GM12878 (cell line): ENCODE measurements around the gene SLX4IP. TPM values are rescaled to one million over a fixed set of nuclear protein-coding genes. Genes with fewer than 3 reads are reported as not detected.

ENCODE experiments used
- BCL3 ChIP-seq: IDR thresholded peaks from 2 replicates; pipeline ENCODE4 v1.6.1; 2011; ENCODE audit warnings: borderline replicate concordance, low read depth, mild to moderate bottlenecking, moderate library complexity, low read length; ENCODE audit not compliant: insufficient read depth, poor library complexity, severe bottlenecking
- ESRRA ChIP-seq: IDR thresholded peaks from 2 replicates; pipeline ENCODE4 v1.6.1; 2012; ENCODE audit warnings: mild to moderate bottlenecking, low read length, improper control_type of control experiment
- MEF2A ChIP-seq: IDR thresholded peaks from 2 replicates; pipeline ENCODE4 v1.6.1; 2011; ENCODE audit warnings: low read depth, mild to moderate bottlenecking, low read length, moderate library complexity; ENCODE audit not compliant: insufficient read depth
- MLLT1 ChIP-seq: fragments of 450-650 bp; IDR thresholded peaks from 2 replicates; pipeline ENCODE4 v1.6.1; 2016; ENCODE audit warnings: mild to moderate bottlenecking
- NR2C2 ChIP-seq: IDR thresholded peaks from 2 replicates; pipeline ENCODE4 v1.6.1; 2011; ENCODE audit warnings: borderline replicate concordance, low read depth; ENCODE audit not compliant: control insufficient read depth, insufficient read length
- PAX8 ChIP-seq: fragments of 450-650 bp; IDR thresholded peaks from 2 replicates; pipeline ENCODE4 v1.6.1; 2017; ENCODE audit warnings: mild to moderate bottlenecking, moderate library complexity
- ZNF24 ChIP-seq: fragments of 450-650 bp; IDR thresholded peaks from 2 replicates; pipeline ENCODE4 v1.6.1; 2017; ENCODE audit warnings: antibody characterized with exemption, mild to moderate bottlenecking
- polyA plus RNA-seq, 11 experiments: library from polyadenylated mRNA; depleted of rRNA in 4 of 11; unstranded in 6 of 11; stranded (reverse) in 5 of 11; fragments of >200 nt; fragmentation: Nextera tagmentation in 4 of 11; fragmentation: Illumina TruSeq in 1 of 11; extraction: Ambion mirVana in 4 of 11; extraction: Trizol in 1 of 11; gene quantifications; 1 replicate in 1 of 11; 2 replicates in 10 of 11; pipeline versions ENCODE4 v1.2.1 to v1.2.3, GENCODE V29; 2011 to 2016; ENCODE audit warnings: inconsistent platforms in 2 of 11, missing spikeins in 2 of 11, low read depth in 1 of 11
- total RNA-seq, 4 experiments: library from RNA; depleted of rRNA in 3 of 4; stranded (reverse); fragments of >200 nt in 3 of 4; fragmentation: Illumina TruSeq in 1 of 4; extraction: Trizol in 1 of 4; gene quantifications; 2 replicates each; pipeline versions ENCODE4 v1.2.1 to v1.2.3, GENCODE V29; 2013 to 2021
- TF ChIP-seq, protein P1 (sequence below): IDR thresholded peaks from 2 replicates; pipeline ENCODE4 v1.6.1; 2012; ENCODE audit warnings: low read depth, low read length, improper control_type of control experiment
- TF ChIP-seq, protein P2 (sequence below): IDR thresholded peaks from 2 replicates; pipeline ENCODE4 v1.6.1; 2012; ENCODE audit warnings: low read length, inconsistent platforms
- TF ChIP-seq, protein P3 (sequence below): fragments of 450-650 bp; IDR thresholded peaks from 2 replicates; pipeline ENCODE4 v1.6.1; 2016; ENCODE audit warnings: mild to moderate bottlenecking, moderate library complexity, borderline replicate concordance

Gene SLX4IP
- total and polyA plus RNA-seq, 10 of the 15 experiments (the other 5 are each of a cell fraction or from before 2014, with no cell fraction given), result 2.2 to 11.0 (median 6.3) TPM

DNA sequence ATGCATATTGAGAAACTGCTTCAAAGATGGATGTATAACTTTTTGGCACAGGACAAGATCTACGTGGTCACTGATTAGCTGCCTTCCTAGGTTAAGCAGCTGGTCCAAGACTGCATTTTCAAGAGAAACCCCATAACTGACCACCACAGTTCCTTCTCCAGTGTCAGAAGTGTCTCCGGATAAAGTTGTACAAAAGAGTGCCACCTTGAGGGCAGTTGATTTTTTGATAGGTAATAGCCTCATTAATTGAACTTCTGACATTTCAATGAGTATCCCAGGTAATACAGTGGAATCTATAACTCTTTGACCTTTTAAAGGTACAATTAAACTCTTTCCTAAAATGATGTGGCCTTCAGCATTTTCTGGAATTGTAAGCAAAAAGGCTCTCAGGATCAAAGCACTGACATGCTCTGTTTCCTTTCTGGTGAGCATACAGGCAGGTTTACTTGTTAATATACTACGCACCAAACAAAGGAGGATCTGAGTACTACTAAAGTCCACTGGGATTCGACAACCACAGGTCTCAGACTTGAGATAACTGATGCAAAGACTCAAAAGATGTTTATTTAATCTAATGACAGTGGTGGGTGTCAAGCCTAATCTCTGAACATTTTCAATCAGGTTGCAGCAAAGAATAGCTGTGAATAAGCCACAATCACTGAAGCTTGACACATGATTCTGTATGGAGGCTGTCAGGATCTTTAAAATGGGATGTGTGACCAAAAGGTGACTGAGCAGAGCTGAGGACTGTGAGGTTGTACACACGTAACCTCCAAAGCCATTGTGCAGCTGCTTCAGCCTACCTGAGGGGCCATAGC lies 22.3 kb upstream of the SLX4IP start (continued):
- TF ChIP-seq, protein P1, sequence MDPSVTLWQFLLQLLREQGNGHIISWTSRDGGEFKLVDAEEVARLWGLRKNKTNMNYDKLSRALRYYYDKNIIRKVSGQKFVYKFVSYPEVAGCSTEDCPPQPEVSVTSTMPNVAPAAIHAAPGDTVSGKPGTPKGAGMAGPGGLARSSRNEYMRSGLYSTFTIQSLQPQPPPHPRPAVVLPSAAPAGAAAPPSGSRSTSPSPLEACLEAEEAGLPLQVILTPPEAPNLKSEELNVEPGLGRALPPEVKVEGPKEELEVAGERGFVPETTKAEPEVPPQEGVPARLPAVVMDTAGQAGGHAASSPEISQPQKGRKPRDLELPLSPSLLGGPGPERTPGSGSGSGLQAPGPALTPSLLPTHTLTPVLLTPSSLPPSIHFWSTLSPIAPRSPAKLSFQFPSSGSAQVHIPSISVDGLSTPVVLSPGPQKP, result no peak
- TF ChIP-seq ESRRA, result no peak
- no peak for TF ChIP-seq PAX8
- no peak for TF ChIP-seq ZNF24
- peak; percentile 28; the same call in 1 of the 2 replicates for TF ChIP-seq MLLT1
- TF ChIP-seq, protein P2, sequence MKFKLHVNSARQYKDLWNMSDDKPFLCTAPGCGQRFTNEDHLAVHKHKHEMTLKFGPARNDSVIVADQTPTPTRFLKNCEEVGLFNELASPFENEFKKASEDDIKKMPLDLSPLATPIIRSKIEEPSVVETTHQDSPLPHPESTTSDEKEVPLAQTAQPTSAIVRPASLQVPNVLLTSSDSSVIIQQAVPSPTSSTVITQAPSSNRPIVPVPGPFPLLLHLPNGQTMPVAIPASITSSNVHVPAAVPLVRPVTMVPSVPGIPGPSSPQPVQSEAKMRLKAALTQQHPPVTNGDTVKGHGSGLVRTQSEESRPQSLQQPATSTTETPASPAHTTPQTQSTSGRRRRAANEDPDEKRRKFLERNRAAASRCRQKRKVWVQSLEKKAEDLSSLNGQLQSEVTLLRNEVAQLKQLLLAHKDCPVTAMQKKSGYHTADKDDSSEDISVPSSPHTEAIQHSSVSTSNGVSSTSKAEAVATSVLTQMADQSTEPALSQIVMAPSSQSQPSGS, result no peak
- TF ChIP-seq NR2C2, result no peak
- no peak for TF ChIP-seq MEF2A
- TF ChIP-seq BCL3, result no peak
- TF ChIP-seq, protein P3, sequence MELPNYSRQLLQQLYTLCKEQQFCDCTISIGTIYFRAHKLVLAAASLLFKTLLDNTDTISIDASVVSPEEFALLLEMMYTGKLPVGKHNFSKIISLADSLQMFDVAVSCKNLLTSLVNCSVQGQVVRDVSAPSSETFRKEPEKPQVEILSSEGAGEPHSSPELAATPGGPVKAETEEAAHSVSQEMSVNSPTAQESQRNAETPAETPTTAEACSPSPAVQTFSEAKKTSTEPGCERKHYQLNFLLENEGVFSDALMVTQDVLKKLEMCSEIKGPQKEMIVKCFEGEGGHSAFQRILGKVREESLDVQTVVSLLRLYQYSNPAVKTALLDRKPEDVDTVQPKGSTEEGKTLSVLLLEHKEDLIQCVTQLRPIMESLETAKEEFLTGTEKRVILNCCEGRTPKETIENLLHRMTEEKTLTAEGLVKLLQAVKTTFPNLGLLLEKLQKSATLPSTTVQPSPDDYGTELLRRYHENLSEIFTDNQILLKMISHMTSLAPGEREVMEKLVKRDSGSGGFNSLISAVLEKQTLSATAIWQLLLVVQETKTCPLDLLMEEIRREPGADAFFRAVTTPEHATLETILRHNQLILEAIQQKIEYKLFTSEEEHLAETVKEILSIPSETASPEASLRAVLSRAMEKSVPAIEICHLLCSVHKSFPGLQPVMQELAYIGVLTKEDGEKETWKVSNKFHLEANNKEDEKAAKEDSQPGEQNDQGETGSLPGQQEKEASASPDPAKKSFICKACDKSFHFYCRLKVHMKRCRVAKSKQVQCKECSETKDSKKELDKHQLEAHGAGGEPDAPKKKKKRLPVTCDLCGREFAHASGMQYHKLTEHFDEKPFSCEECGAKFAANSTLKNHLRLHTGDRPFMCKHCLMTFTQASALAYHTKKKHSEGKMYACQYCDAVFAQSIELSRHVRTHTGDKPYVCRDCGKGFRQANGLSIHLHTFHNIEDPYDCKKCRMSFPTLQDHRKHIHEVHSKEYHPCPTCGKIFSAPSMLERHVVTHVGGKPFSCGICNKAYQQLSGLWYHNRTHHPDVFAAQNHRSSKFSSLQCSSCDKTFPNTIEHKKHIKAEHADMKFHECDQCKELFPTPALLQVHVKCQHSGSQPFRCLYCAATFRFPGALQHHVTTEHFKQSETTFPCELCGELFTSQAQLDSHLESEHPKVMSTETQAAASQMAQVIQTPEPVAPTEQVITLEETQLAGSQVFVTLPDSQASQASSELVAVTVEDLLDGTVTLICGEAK, result no peak
